Body of pancreas (tissue), 4 donors: Measurements from ENCODE around the gene TRAM2.

ENCODE experiments used
- POLR2A ChIP-seq, 3 donors: fragments of 450-650 bp; IDR thresholded peaks; one replicate each; pipeline ENCODE4 v1.6.1; 2016; ENCODE audit warnings: antibody characterized with exemption in 3 of 3, mild to moderate bottlenecking in 2 of 3
- TF ChIP-seq, protein P1 (sequence below), 7 experiments: fragments of 450-650 bp in 4 of 7; fragments of 200-600 bp in 3 of 7; sonication (generic) in 3 of 7; IDR thresholded peaks; one replicate each; pipeline ENCODE4 v1.5.1; 2016 to 2019; ENCODE audit warnings: antibody characterized with exemption in 7 of 7

- TF ChIP-seq, protein P1, sequence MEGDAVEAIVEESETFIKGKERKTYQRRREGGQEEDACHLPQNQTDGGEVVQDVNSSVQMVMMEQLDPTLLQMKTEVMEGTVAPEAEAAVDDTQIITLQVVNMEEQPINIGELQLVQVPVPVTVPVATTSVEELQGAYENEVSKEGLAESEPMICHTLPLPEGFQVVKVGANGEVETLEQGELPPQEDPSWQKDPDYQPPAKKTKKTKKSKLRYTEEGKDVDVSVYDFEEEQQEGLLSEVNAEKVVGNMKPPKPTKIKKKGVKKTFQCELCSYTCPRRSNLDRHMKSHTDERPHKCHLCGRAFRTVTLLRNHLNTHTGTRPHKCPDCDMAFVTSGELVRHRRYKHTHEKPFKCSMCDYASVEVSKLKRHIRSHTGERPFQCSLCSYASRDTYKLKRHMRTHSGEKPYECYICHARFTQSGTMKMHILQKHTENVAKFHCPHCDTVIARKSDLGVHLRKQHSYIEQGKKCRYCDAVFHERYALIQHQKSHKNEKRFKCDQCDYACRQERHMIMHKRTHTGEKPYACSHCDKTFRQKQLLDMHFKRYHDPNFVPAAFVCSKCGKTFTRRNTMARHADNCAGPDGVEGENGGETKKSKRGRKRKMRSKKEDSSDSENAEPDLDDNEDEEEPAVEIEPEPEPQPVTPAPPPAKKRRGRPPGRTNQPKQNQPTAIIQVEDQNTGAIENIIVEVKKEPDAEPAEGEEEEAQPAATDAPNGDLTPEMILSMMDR (IDR thresholded peaks at IDR 0.05) = no peak
- TF ChIP-seq POLR2A (IDR thresholded peaks at IDR 0.05) = no peak
Observed at GRCh38 chr6:52527436-52527835, 49.4 kb downstream of the TRAM2 start.
